ENCODE measurements around the gene SEMA6A.

DNA sequence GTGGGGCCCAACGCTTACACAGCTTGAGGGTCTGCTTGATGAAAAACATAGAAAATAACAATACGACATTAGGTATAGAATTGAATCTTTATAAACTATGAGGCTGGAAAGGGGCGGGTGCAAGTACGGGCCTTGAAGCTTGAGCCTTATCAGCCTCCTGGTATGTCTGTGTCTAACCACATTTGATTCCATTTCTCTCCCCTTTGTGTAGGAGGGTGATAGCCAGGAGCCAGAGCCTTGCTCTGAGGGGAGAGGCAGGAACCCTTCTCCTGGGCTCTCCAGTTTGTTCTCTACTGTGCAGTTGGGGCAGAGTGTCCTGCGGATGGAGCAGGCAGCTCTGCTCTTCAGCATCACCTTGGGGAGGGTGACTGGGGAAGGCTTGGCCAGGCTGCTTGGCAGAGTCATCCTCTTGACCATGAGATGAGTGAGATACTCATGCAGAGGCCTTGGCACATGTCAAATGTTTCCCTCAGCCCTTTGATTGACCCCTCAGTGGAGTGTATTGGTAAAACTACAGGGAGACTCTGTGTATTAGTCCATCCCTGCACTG is 153.5 kb downstream of the SEMA6A start:
- no peak for TF ChIP-seq CTCF (IDR thresholded peaks at IDR 0.05)
- TF ChIP-seq POLR2A (IDR thresholded peaks at IDR 0.05): no peak

All from Peyer's patch (tissue), 4 donors.